G401 (cell line): ENCODE data around the gene CAPN7. TPM values are rescaled to one million over a fixed set of nuclear protein-coding genes. Genes with fewer than 3 reads are reported as not detected.

ENCODE experiments used
- DNase-seq: peaks from one replicate; pipeline ENCODE4 v3.0.0-alpha.2; 2015; ENCODE audit warnings: low spot score
- in situ Hi-C: cut with HindIII; loops from 2 replicates; pipeline ENCODE4 v1.10.0; 2016; ENCODE audit warnings: low sequenced_read_pairs, mixed read lengths
- total RNA-seq: library from RNA; depleted of rRNA; stranded (reverse); fragments of >200 nt; shearing (Covaris generic); gene quantifications from 2 replicates; pipeline ENCODE4 v1.2.3, GENCODE V29; 2014

The CAPN7 gene
- total RNA-seq, 1 experiment from 2014 or later = 26.9 TPM

- no peak for DNase-seq
- in situ Hi-C loops = no loop called here
Observed at GRCh38 chr3:15197340-15198029, 8.6 kb upstream of the CAPN7 start.

- in situ Hi-C loops = no loop called here
- DNase-seq = no peak
Observed at GRCh38 chr3:15198686-15199085, 7.4 kb upstream of the CAPN7 start.

GRCh38 chr3:15199493-15200105 lies 6.4 kb upstream of the CAPN7 start:
- DNase-seq = no peak
- in situ Hi-C loops = no loop called here

- DNase-seq = no peak
- in situ Hi-C loops = no loop called here
Observed at GRCh38 chr3:15204005-15204404, 2.0 kb upstream of the CAPN7 start.

- in situ Hi-C loops = no loop called here
- DNase-seq = no peak
Observed at GRCh38 chr3:15205482-15205933, 538 bp upstream of the CAPN7 start.

- in situ Hi-C loops = no loop called here
Observed at GRCh38 chr3:15206662-15207576, 873 bp downstream of the CAPN7 start.

GRCh38 chr3:15207836-15208504 lies 1.9 kb downstream of the CAPN7 start:
- in situ Hi-C loops = no loop called here
- no peak for DNase-seq

More at GRCh38 chr3:15206662-15207576, 873 bp downstream of the CAPN7 start:
- peak; percentile 48 for DNase-seq

GRCh38 chr3:15211937-15212336 lies 5.9 kb downstream of the CAPN7 start:
- in situ Hi-C loops = no loop called here
- no peak for DNase-seq

GRCh38 chr3:15214758-15215157 lies 8.7 kb downstream of the CAPN7 start:
- DNase-seq = no peak
- in situ Hi-C loops = no loop called here

- DNase-seq = no peak
- in situ Hi-C loops = no loop called here
Observed at GRCh38 chr3:15215996-15216395, 9.9 kb downstream of the CAPN7 start.

- DNase-seq = no peak
- in situ Hi-C loops = no loop called here
Observed at GRCh38 chr3:15216501-15216900, 10.5 kb downstream of the CAPN7 start.

- DNase-seq = no peak
- in situ Hi-C loops = no loop called here
Observed at GRCh38 chr3:15217011-15217671, 11.1 kb downstream of the CAPN7 start.

- peak; percentile 83 for DNase-seq
- in situ Hi-C loops = no loop called here
Observed at GRCh38 chr3:15217841-15218267, 11.8 kb downstream of the CAPN7 start.

- DNase-seq = no peak
- in situ Hi-C loops = no loop called here
Observed at GRCh38 chr3:15218689-15219088, 12.6 kb downstream of the CAPN7 start.

GRCh38 chr3:15220056-15220455 lies 14.0 kb downstream of the CAPN7 start:
- no peak for DNase-seq
- in situ Hi-C loops = no loop called here

GRCh38 chr3:15220661-15221060 lies 14.6 kb downstream of the CAPN7 start:
- in situ Hi-C loops = no loop called here

GRCh38 chr3:15221574-15222217 lies 15.7 kb downstream of the CAPN7 start:
- in situ Hi-C loops = no loop called here
- DNase-seq = no peak

More at GRCh38 chr3:15220661-15221060, 14.6 kb downstream of the CAPN7 start:
- DNase-seq = no peak
